GM12878 (cell line): ENCODE measurements around the gene NFIX. TPM values are rescaled to one million over a fixed set of nuclear protein-coding genes. Genes with fewer than 3 reads are reported as not detected.

Source experiments
- ATAC-seq: fragments of 200-7000 bp; cut with Tn5 transposase; 3 replicates; pipeline ENCODE4 v1.9.1; 2020; ENCODE audit warnings: mild to moderate bottlenecking, moderate library complexity
- BruUV-seq: library from RNA; stranded (reverse); fragments of 400-500 nt; replicated peaks from 2 replicates; lab custom pipeline; 2021; lab: Mats Ljungman, UMichigan
- CTCF ChIA-PET: fragments of 300-600 bp; sonication (Branson Sonifier 250); formaldehyde crosslinking; extraction: SDS; loops from one replicate; lab custom pipeline; 2021; ENCODE audit warnings: inconsistent platforms; lab: Yijun Ruan, JAX
- POLR2A ChIA-PET: fragments of 350-600 bp; formaldehyde crosslinking; extraction: SDS; loops from one replicate; lab custom pipeline; 2021; ENCODE audit warnings: inconsistent platforms; lab: Charles Lee
- RAD21 ChIA-PET: fragments of 300-600 bp; sonication (Branson Sonifier 250); formaldehyde crosslinking; loops from one replicate; lab custom pipeline; 2023; ENCODE audit warnings: antibody characterized with exemption; ENCODE audit not compliant: unreplicated experiment; lab: Charles Lee
- SMC1A ChIA-PET: fragments of 300-600 bp; sonication (Branson Sonifier 250); formaldehyde crosslinking; loops from one replicate; lab custom pipeline; 2023; ENCODE audit not compliant: unreplicated experiment, uncharacterized antibody; lab: Charles Lee
- DNase-seq: peaks from one replicate; pipeline ENCODE4 v3.0.0-alpha.2; 2011; ENCODE audit warnings: low read depth, low spot score
- FAIRE-seq: peaks from 3 replicates; lab custom pipeline; 2011; peaks lifted over from hg19 to GRCh38; lab: Jason Lieb, UNC
- H2AFZ ChIP-seq: 2 replicates; pipeline ENCODE4 v1.6.0; 2011; ENCODE audit warnings: low read depth, low read length, control low read depth; ENCODE audit not compliant: control insufficient read depth
- H3K27ac ChIP-seq: 2 replicates; pipeline ENCODE4 v1.5.1; 2011; ENCODE audit warnings: control low read depth; ENCODE audit not compliant: control insufficient read depth, insufficient read depth
- H3K27me3 ChIP-seq, 2 experiments: replicated peaks in 1 of 2; 2 replicates each; pipeline versions ENCODE4 v1.6.0 to v1.6.1; 2011; ENCODE audit warnings: low read length in 1 of 2; ENCODE audit not compliant: control insufficient read depth in 2 of 2, insufficient read depth in 2 of 2
- H3K36me3 ChIP-seq, 2 experiments: 2 replicates each; pipeline ENCODE4 v1.5.1; 2011; ENCODE audit warnings: low read length in 1 of 2; ENCODE audit not compliant: control insufficient read depth in 2 of 2, insufficient read depth in 2 of 2
- H3K4me1 ChIP-seq: 2 replicates; pipeline ENCODE4 v1.6.1; 2011; ENCODE audit warnings: mild to moderate bottlenecking, low read length, moderate library complexity, mixed read lengths; ENCODE audit not compliant: control insufficient read depth, insufficient read depth
- H3K4me2 ChIP-seq: 2 replicates; pipeline ENCODE4 v1.6.0; 2011; ENCODE audit warnings: control low read depth; ENCODE audit not compliant: control insufficient read depth, insufficient read depth
- H3K4me3 ChIP-seq: fragments of 200-600 bp; sonication (generic); 2 replicates; pipeline ENCODE4 v1.5.1; 2016
- H3K79me2 ChIP-seq: 2 replicates; pipeline ENCODE4 v1.6.0; 2011; ENCODE audit warnings: low read length; ENCODE audit not compliant: control insufficient read depth, insufficient read depth
- H3K9ac ChIP-seq: 2 replicates; pipeline ENCODE4 v1.8.0; 2011; ENCODE audit warnings: low read length, control low read depth, mixed read lengths; ENCODE audit not compliant: control insufficient read depth, insufficient read depth
- H3K9me3 ChIP-seq: replicated peaks from 3 replicates; pipeline ENCODE4 v1.5.1; 2011; ENCODE audit warnings: mild to moderate bottlenecking, low read length; ENCODE audit not compliant: control insufficient read depth, insufficient read depth
- H4K20me1 ChIP-seq: 2 replicates; pipeline ENCODE4 v1.6.0; 2011; ENCODE audit not compliant: control insufficient read depth, insufficient read depth
- BCLAF1 ChIP-seq: fragments of 450-650 bp; IDR thresholded peaks from 2 replicates; pipeline ENCODE4 v1.6.1; 2017; ENCODE audit warnings: antibody characterized with exemption, mild to moderate bottlenecking, moderate library complexity
- E2F8 ChIP-seq: fragments of 450-650 bp; IDR thresholded peaks from 2 replicates; pipeline ENCODE4 v1.6.1; 2018; ENCODE audit warnings: mild to moderate bottlenecking, low read depth, moderate library complexity; ENCODE audit not compliant: partially characterized antibody
- ETV6 ChIP-seq, 2 experiments: fragments of 450-650 bp in 1 of 2; IDR thresholded peaks in 1 of 2; conservative IDR thresholded peaks in 1 of 2; 2 replicates each; pipeline ENCODE4 v1.6.1; 2014; ENCODE audit warnings: antibody characterized with exemption in 1 of 2, borderline replicate concordance in 1 of 2, low read depth in 1 of 2, mild to moderate bottlenecking in 1 of 2, moderate library complexity in 1 of 2
- HDAC6 ChIP-seq: fragments of 200-600 bp; sonication (generic); IDR thresholded peaks from one replicate; pipeline ENCODE4 v1.8.0; 2017; ENCODE audit warnings: antibody characterized with exemption; ENCODE audit not compliant: unreplicated experiment
- PBX3 ChIP-seq: IDR thresholded peaks from 2 replicates; pipeline ENCODE4 v1.6.1; 2011; ENCODE audit warnings: mild to moderate bottlenecking, low read depth, low read length, moderate library complexity; ENCODE audit not compliant: insufficient replicate concordance
- ZBTB11 ChIP-seq: fragments of 450-650 bp; formaldehyde crosslinking; IDR thresholded peaks from 2 replicates; pipeline ENCODE4 v1.5.0; 2022; ENCODE audit warnings: mild to moderate bottlenecking, missing genetic modification characterization
- ZBTB33 ChIP-seq: fragments of 450-650 bp; IDR thresholded peaks from 2 replicates; pipeline ENCODE4 v1.6.1; 2017; ENCODE audit warnings: mild to moderate bottlenecking
- WGBS: methylation state at CpG from one replicate; pipeline ENCODE4 v1.1.6; 2016; ENCODE audit warnings: low lambda C conversion rate; ENCODE audit not compliant: insufficient replicate concordance, insufficient coverage; ENCODE audit errors: missing lambda C conversion rate; 5-methylcytosine and 5-hydroxymethylcytosine counted together
- in situ Hi-C: fragments of 300-500 bp; cut with MboI; formaldehyde crosslinking; loops from 9 replicates; pipeline ENCODE4 v1.14.3; 2018; ENCODE audit warnings: mixed read lengths
- intact Hi-C: fragments of 100-400 bp; cut with micrococcal nuclease; formaldehyde crosslinking; loops from one replicate; pipeline ENCODE4 v1.14.2; 2022; ENCODE audit not compliant: unreplicated experiment
- polyA plus RNA-seq, 11 experiments: library from polyadenylated mRNA; depleted of rRNA in 4 of 11; unstranded in 6 of 11; stranded (reverse) in 5 of 11; fragments of >200 nt; fragmentation: Nextera tagmentation in 4 of 11; fragmentation: Illumina TruSeq in 1 of 11; extraction: Ambion mirVana in 4 of 11; extraction: Trizol in 1 of 11; gene quantifications; 1 replicate in 1 of 11; 2 replicates in 10 of 11; pipeline versions ENCODE4 v1.2.1 to v1.2.3, GENCODE V29; 2011 to 2016; ENCODE audit warnings: inconsistent platforms in 2 of 11, missing spikeins in 2 of 11, low read depth in 1 of 11
- total RNA-seq, 4 experiments: library from RNA; depleted of rRNA in 3 of 4; stranded (reverse); fragments of >200 nt in 3 of 4; fragmentation: Illumina TruSeq in 1 of 4; extraction: Trizol in 1 of 4; gene quantifications; 2 replicates each; pipeline versions ENCODE4 v1.2.1 to v1.2.3, GENCODE V29; 2013 to 2021

The NFIX gene
- total and polyA plus RNA-seq, 10 of the 15 experiments (the other 5 are each of a cell fraction or from before 2014, with no cell fraction given): 0.02 to 2.2 (median 0.28) TPM

GRCh38 chr19:13091400-13092157 lies 96.3 kb downstream of the NFIX start:
- no peaks in the 10 kb centered on the region for H4K20me1 ChIP-seq
- RAD21 ChIA-PET: interaction anchor here (0.6 to 5.3 kb wide), 4 partner anchors 31 to 126 kb away, joined by 3 to 41 read pairs (median 4); no protein-coding TSS in a partner anchor
- H3K27me3 ChIP-seq: peaks cover 0 to 5% of the 10 kb centered on the region in 2 experiments; a peak in 2 of 4 replicates
- ATAC-seq (no peak), FAIRE-seq (no peak), DNase-seq (no peak)
- BruUV-seq: no TSS peak
- no peak overlapping the region for H2AFZ ChIP-seq
- H3K9me3 ChIP-seq: no peaks in the 10 kb centered on the region
- H3K27ac ChIP-seq: no peak overlapping the region
- CTCF ChIA-PET: interaction anchor here (0.6 to 8.0 kb wide), 5 partner anchors 12 to 126 kb away, joined by 3 to 145 read pairs (median 8); no protein-coding TSS in a partner anchor
- POLR2A ChIA-PET: interaction anchor here (0.6 kb wide), 1 partner anchor 117 kb away, joined by 3 read pairs; no protein-coding TSS in a partner anchor
- SMC1A ChIA-PET: interaction anchor here (2.0 kb wide), 1 partner anchor 114 kb away, joined by 7 read pairs; no protein-coding TSS in a partner anchor
- H3K79me2 ChIP-seq: no peaks in the 10 kb centered on the region
- no peak overlapping the region for H3K4me2 ChIP-seq
- in situ Hi-C loops: loop anchor here (5.0 to 10.0 kb wide), 2 partner anchors 114 to 207 kb away; partner anchors contain the start of genes DNASE2 and KLF1
- 45% methylated on average over 25 of the region's 25 CpGs for WGBS
- H3K9ac ChIP-seq: no peak overlapping the region
- no peak overlapping the region for H3K4me3 ChIP-seq
- intact Hi-C loops: loop anchor here (2.0 to 10.0 kb wide), 2 partner anchors 57 to 113 kb away; no protein-coding TSS in a partner anchor
- H3K36me3 ChIP-seq: no peaks in the 10 kb centered on the region
- peaks cover 17% of the 10 kb centered on the region for H3K4me1 ChIP-seq
- TF ChIP-seq BCLAF1 (no peak), PBX3 (no peak), ZBTB11 (CRISPR knock-in tag) (no peak), ETV6 (conservative IDR thresholded peaks at IDR 0.05 in 1 of 2, IDR thresholded peaks at IDR 0.05 in 1 of 2; ENCODE audit: borderline replicate concordance in 1 of 2, low read depth in 1 of 2) (no peak), ZBTB33 (no peak), HDAC6 (no peak), E2F8 (no peak)
